Mesenchymal stem cell (in vitro differentiated cells and primary cell): Measurements from ENCODE around the gene APC.

Experiments used
- DNase-seq: peaks from one replicate; pipeline ENCODE4 v3.0.0-alpha.2; 2013
- H2AFZ ChIP-seq: one replicate; pipeline ENCODE4 v1.6.1; 2013; ENCODE audit warnings: low read depth, mild to moderate bottlenecking, control low read depth, inconsistent platforms, low read length, moderate library complexity
- H2AK5ac ChIP-seq: 2 replicates; pipeline ENCODE4 v1.6.1; 2013; ENCODE audit warnings: low read length, moderate library complexity, mild to moderate bottlenecking, inconsistent platforms; ENCODE audit not compliant: severe bottlenecking
- H2BK120ac ChIP-seq: one replicate; pipeline ENCODE4 v1.6.1; 2013; ENCODE audit warnings: low read depth, mild to moderate bottlenecking, inconsistent platforms, low read length, moderate library complexity
- H2BK12ac ChIP-seq, 2 experiments: one replicate each; pipeline ENCODE4 v1.6.1; 2013; ENCODE audit warnings: inconsistent platforms in 2 of 2, low read length in 2 of 2, mild to moderate bottlenecking in 2 of 2, moderate library complexity in 2 of 2, control low read depth in 1 of 2
- H2BK15ac ChIP-seq: one replicate; pipeline ENCODE4 v1.6.1; 2013; ENCODE audit warnings: mild to moderate bottlenecking, low read depth, inconsistent platforms; ENCODE audit not compliant: poor library complexity, severe bottlenecking
- H2BK5ac ChIP-seq: 2 replicates; pipeline ENCODE4 v1.6.1; 2013; ENCODE audit warnings: low read depth, mild to moderate bottlenecking, low read length, control low read depth, inconsistent platforms; ENCODE audit not compliant: poor library complexity, severe bottlenecking
- H3K14ac ChIP-seq, 2 experiments: one replicate each; pipeline ENCODE4 v1.6.1; 2013; ENCODE audit warnings: inconsistent platforms in 2 of 2, low read length in 2 of 2, control low read depth in 1 of 2, mild to moderate bottlenecking in 1 of 2, moderate library complexity in 1 of 2
- H3K18ac ChIP-seq, 2 experiments: one replicate each; pipeline ENCODE4 v1.6.1; 2013; ENCODE audit warnings: inconsistent platforms in 2 of 2, low read length in 2 of 2, control low read depth in 1 of 2, low read depth in 1 of 2, mild to moderate bottlenecking in 1 of 2
- H3K23ac ChIP-seq, 2 experiments: one replicate each; pipeline ENCODE4 v1.6.1; 2013; ENCODE audit warnings: inconsistent platforms in 2 of 2, low read length in 2 of 2, mild to moderate bottlenecking in 2 of 2, moderate library complexity in 2 of 2, control low read depth in 1 of 2
- H3K27ac ChIP-seq: 2 replicates; pipeline ENCODE4 v1.5.1; 2013; ENCODE audit warnings: mild to moderate bottlenecking, moderate library complexity, low read length, control low read depth, inconsistent platforms; ENCODE audit not compliant: poor library complexity, severe bottlenecking
- H3K27me3 ChIP-seq, 2 experiments: 2 replicates each; pipeline versions ENCODE4 v1.6.1 to v1.7.0; 2013; ENCODE audit warnings: low read length in 2 of 2, mild to moderate bottlenecking in 2 of 2, moderate library complexity in 2 of 2, control low read depth in 1 of 2, inconsistent platforms in 1 of 2; ENCODE audit not compliant: control insufficient read depth in 1 of 2, insufficient read depth in 1 of 2
- H3K36me3 ChIP-seq, 2 experiments: 2 replicates each; pipeline versions ENCODE4 v1.6.1 to v1.7.0; 2013; ENCODE audit warnings: low read length in 2 of 2, control low read depth in 1 of 2, inconsistent platforms in 1 of 2, low read depth in 1 of 2, mild to moderate bottlenecking in 1 of 2; ENCODE audit not compliant: insufficient read depth in 2 of 2, control insufficient read depth in 1 of 2
- H3K4ac ChIP-seq, 2 experiments: one replicate each; pipeline ENCODE4 v1.6.1; 2013; ENCODE audit warnings: inconsistent platforms in 2 of 2, low read length in 2 of 2, mild to moderate bottlenecking in 2 of 2, moderate library complexity in 2 of 2, control low read depth in 1 of 2, low read depth in 1 of 2
- H3K4me1 ChIP-seq: 2 replicates; pipeline ENCODE4 v1.6.1; 2013; ENCODE audit warnings: low read depth, low read length, control low read depth; ENCODE audit not compliant: control insufficient read depth, insufficient read depth
- H3K4me2 ChIP-seq: 2 replicates; pipeline ENCODE4 v1.6.1; 2013; ENCODE audit warnings: low read length, mild to moderate bottlenecking, inconsistent platforms; ENCODE audit not compliant: poor library complexity, severe bottlenecking
- H3K4me3 ChIP-seq, 2 experiments: 2 replicates each; pipeline versions ENCODE4 v1.5.1 to v1.7.0; 2013; ENCODE audit warnings: low read length in 2 of 2, mild to moderate bottlenecking in 2 of 2, control low read depth in 1 of 2, low read depth in 1 of 2; ENCODE audit not compliant: insufficient read depth in 1 of 2
- H3K79me1 ChIP-seq: replicated peaks from 2 replicates; pipeline ENCODE4 v1.6.1; 2013; ENCODE audit warnings: mild to moderate bottlenecking, control low read depth, low read length, inconsistent platforms; ENCODE audit not compliant: poor library complexity, severe bottlenecking
- H3K9ac ChIP-seq: 2 replicates; pipeline ENCODE4 v1.7.0; 2013; ENCODE audit warnings: mild to moderate bottlenecking, low read length, moderate library complexity
- H3K9me3 ChIP-seq: 2 replicates; pipeline ENCODE4 v1.7.0; 2013; ENCODE audit warnings: mild to moderate bottlenecking, low read length; ENCODE audit not compliant: control insufficient read depth
- H4K8ac ChIP-seq: one replicate; pipeline ENCODE4 v1.6.1; 2013; ENCODE audit warnings: inconsistent platforms, mild to moderate bottlenecking, low read length, moderate library complexity
- H4K91ac ChIP-seq: one replicate; pipeline ENCODE4 v1.6.1; 2013; ENCODE audit warnings: mild to moderate bottlenecking, low read length, inconsistent platforms
- WGBS: methylation state at CpG from one replicate; pipeline ENCODE4 v1.1.7; 2013; ENCODE audit warnings: mixed read lengths; 5-methylcytosine and 5-hydroxymethylcytosine counted together

APC gene

GRCh38 chr5:112735702-112736101, 2.0 kb upstream of the APC start:
- no peak overlapping the region for H3K4me3 ChIP-seq
- no peak overlapping the region for H3K4ac ChIP-seq
- H3K23ac ChIP-seq, result no peak overlapping the region
- DNase-seq, result peak; percentile 32
- no peak overlapping the region for H4K8ac ChIP-seq
- no CpG with 5 or more reads among the region's 1 CpG for WGBS
- no peaks in the 10 kb centered on the region for H3K36me3 ChIP-seq
- no peaks in the 10 kb centered on the region for H3K27me3 ChIP-seq
- no peak overlapping the region for H3K27ac ChIP-seq
- H2BK12ac ChIP-seq, result no peak overlapping the region
- no peak overlapping the region for H2BK15ac ChIP-seq
- H3K4me2 ChIP-seq, result no peak overlapping the region
- H3K4me1 ChIP-seq, result peaks cover 10% of the 10 kb centered on the region
- H3K79me1 ChIP-seq, result peaks cover 26% of the 10 kb centered on the region
- H2AK5ac ChIP-seq, result no peak overlapping the region
- no peak overlapping the region for H3K14ac ChIP-seq
- H3K18ac ChIP-seq, result no peak overlapping the region
- H2BK5ac ChIP-seq, result no peak overlapping the region
- H4K91ac ChIP-seq, result no peak overlapping the region
- no peak overlapping the region for H2AFZ ChIP-seq
- no peaks in the 10 kb centered on the region for H3K9me3 ChIP-seq
- H2BK120ac ChIP-seq, result no peak overlapping the region
- peak overlapping the region; percentile 65 for H3K9ac ChIP-seq

- Histone ChIP-seq H3K9me3 (no peaks in the 10 kb centered on the region), H3K36me3 (no peaks in the 10 kb centered on the region), H3K18ac (no peak overlapping the region), H4K91ac (no peak overlapping the region), H3K79me1 (peaks cover 20% of the 10 kb centered on the region), H3K14ac (no peak overlapping the region), H2AFZ (no peak overlapping the region), H2BK12ac (no peak overlapping the region), H3K9ac (peak overlapping the region; percentile 93), H3K4ac (no peak overlapping the region), H3K4me3 (peak overlapping the region in 1 of 2 experiments; percentile 92), H2BK5ac (no peak overlapping the region), H3K4me2 (peak overlapping the region; percentile 66), H3K4me1 (peaks cover 10% of the 10 kb centered on the region), H2BK15ac (no peak overlapping the region), H2AK5ac (no peak overlapping the region), H3K27ac (no peak overlapping the region), H3K27me3 (no peaks in the 10 kb centered on the region), H3K23ac (no peak overlapping the region), H4K8ac (no peak overlapping the region), H2BK120ac (no peak overlapping the region)
- no peak for DNase-seq
- 20% methylated on average over 1 of the region's 3 CpGs for WGBS
These were observed 619 bp upstream of the APC start for GRCh38 chr5:112737070-112737462.

- no peak overlapping the region for H2BK15ac ChIP-seq
- H4K91ac ChIP-seq, result no peak overlapping the region
- no peaks in the 10 kb centered on the region for H3K27me3 ChIP-seq
- WGBS, result 7% methylated on average over 5 of the region's 5 CpGs
- peak overlapping the region; percentile 55 for H2AFZ ChIP-seq
- no peaks in the 10 kb centered on the region for H3K36me3 ChIP-seq
- no peak overlapping the region for H4K8ac ChIP-seq
- peak overlapping the region; percentile 87 for H3K4me2 ChIP-seq
- H3K18ac ChIP-seq, result peak overlapping the region; percentile 48 to 80
- H3K4ac ChIP-seq, result peak overlapping the region in 1 of 2 experiments; percentile 67
- no peak overlapping the region for H3K27ac ChIP-seq
- peak; percentile 46 for DNase-seq
- peaks cover 10% of the 10 kb centered on the region for H3K4me1 ChIP-seq
- peaks cover 26% of the 10 kb centered on the region for H3K79me1 ChIP-seq
- peak overlapping the region in 1 of 2 experiments; percentile 93 for H3K23ac ChIP-seq
- H2AK5ac ChIP-seq, result no peak overlapping the region
- H3K4me3 ChIP-seq, result peak overlapping the region; percentile 90 to 92
- H2BK120ac ChIP-seq, result no peak overlapping the region
- no peak overlapping the region for H2BK5ac ChIP-seq
- H3K14ac ChIP-seq, result peak overlapping the region in 1 of 2 experiments; percentile 65
- peak overlapping the region; percentile 93 for H3K9ac ChIP-seq
- H2BK12ac ChIP-seq, result no peak overlapping the region
- H3K9me3 ChIP-seq, result no peaks in the 10 kb centered on the region
These were observed 491 bp downstream of the APC start for GRCh38 chr5:112738191-112738560.

GRCh38 chr5:112742424-112742823, 4.7 kb downstream of the APC start:
- Histone ChIP-seq H3K4me1 (peaks cover 8% of the 10 kb centered on the region), H3K14ac (no peak overlapping the region), H2AFZ (no peak overlapping the region), H4K8ac (no peak overlapping the region), H3K18ac (no peak overlapping the region), H2BK120ac (no peak overlapping the region), H3K27ac (no peak overlapping the region), H2BK5ac (no peak overlapping the region), H3K27me3 (no peaks in the 10 kb centered on the region), H3K4ac (no peak overlapping the region), H3K23ac (no peak overlapping the region), H3K4me2 (no peak overlapping the region), H2BK12ac (no peak overlapping the region), H3K4me3 (no peak overlapping the region), H3K9me3 (no peaks in the 10 kb centered on the region), H3K36me3 (no peaks in the 10 kb centered on the region), H2BK15ac (no peak overlapping the region), H3K9ac (no peak overlapping the region), H4K91ac (no peak overlapping the region), H2AK5ac (no peak overlapping the region), H3K79me1 (peaks cover 29% of the 10 kb centered on the region)
- 89% methylated on average over 3 of the region's 3 CpGs for WGBS
- DNase-seq, result peak; percentile 29
